Activated CD8-positive, alpha-beta T cell treated with anti-CD3 and anti-CD28 coated beads for 36 hours (primary cell): Measurements from ENCODE around the gene ZNF205. TPM values are rescaled to one million over a fixed set of nuclear protein-coding genes. Genes with fewer than 3 reads are reported as not detected.

Experiments used
- ATAC-seq: fragments of 200-7000 bp; cut with Tn5 transposase; one replicate; pipeline ENCODE4 v1.10.0; 2021; ENCODE audit warnings: mild to moderate bottlenecking, moderate library complexity
- CTCF ChIA-PET: fragments of 350-600 bp; sonication (Branson Sonifier 250); formaldehyde crosslinking; loops from one replicate; lab custom pipeline; 2021; ENCODE audit warnings: antibody characterized with exemption; lab: Charles Lee
- POLR2A ChIA-PET: fragments of 350-600 bp; sonication (Branson Sonifier 250); formaldehyde crosslinking; loops from one replicate; lab custom pipeline; 2021; ENCODE audit warnings: antibody characterized with exemption; lab: Charles Lee
- DNase-seq: peaks from one replicate; pipeline ENCODE4 v3.0.0-alpha.2; 2020
- H3K27ac Mint-ChIP-seq: one replicate; pipeline ENCODE4 v1.8.0; 2021; ENCODE audit warnings: mild to moderate bottlenecking, mixed read lengths
- H3K27me3 Mint-ChIP-seq: one replicate; pipeline ENCODE4 v1.8.0; 2021; ENCODE audit warnings: mixed read lengths
- H3K36me3 Mint-ChIP-seq: one replicate; pipeline ENCODE4 v1.8.0; 2021; ENCODE audit warnings: low read depth, mixed read lengths
- H3K4me1 Mint-ChIP-seq: one replicate; pipeline ENCODE4 v1.8.0; 2021; ENCODE audit warnings: low read depth, mixed read lengths
- H3K4me3 Mint-ChIP-seq: one replicate; pipeline ENCODE4 v1.8.0; 2021; ENCODE audit warnings: mild to moderate bottlenecking, moderate library complexity, mixed read lengths
- H3K9me3 Mint-ChIP-seq: one replicate; pipeline ENCODE4 v1.8.0; 2021; ENCODE audit warnings: mixed read lengths
- CTCF ChIP-seq: fragments of 200-600 bp; IDR thresholded peaks from one replicate; pipeline ENCODE4 v1.8.0; 2022; ENCODE audit warnings: antibody characterized with exemption, mild to moderate bottlenecking
- intact Hi-C: fragments of 100-400 bp; cut with micrococcal nuclease; formaldehyde crosslinking; loops from one replicate; pipeline ENCODE4 v1.10.0; 2022
- total RNA-seq, 2 experiments: library from RNA; stranded (reverse); gene quantifications; one replicate each; pipeline ENCODE4 v1.2.3, GENCODE V29; 2021

The ZNF205 gene
- total RNA-seq, 2 experiments from 2014 or later = not detected

- no peak for DNase-seq
Observed at GRCh38 chr16:3147757-3148104, 35.3 kb downstream of the ZNF205 start.

GRCh38 chr16:3148256-3149192 lies 36.1 kb downstream of the ZNF205 start:
- peaks cover 3% of the 10 kb centered on the region for H3K36me3 Mint-ChIP-seq
- POLR2A ChIA-PET = interaction anchor here (1.1 to 4.5 kb wide), 8 partner anchors 9 to 89 kb away, joined by 4 to 25 read pairs (median 6); partner anchors contain the start of gene ZNF213
- CTCF ChIA-PET = interaction anchor here (0.8 to 4.2 kb wide), 16 partner anchors 8 to 145 kb away, joined by 3 to 37 read pairs (median 5); partner anchors contain the start of gene ZNF213
- no peak for DNase-seq
- H3K4me3 Mint-ChIP-seq = peak overlapping the region; percentile 85
- ATAC-seq = no peak
- no peak overlapping the region for H3K27ac Mint-ChIP-seq
- H3K27me3 Mint-ChIP-seq = peaks cover 4% of the 10 kb centered on the region
- no peaks in the 10 kb centered on the region for H3K9me3 Mint-ChIP-seq
- no peak for TF ChIP-seq CTCF
- peaks cover 17% of the 10 kb centered on the region for H3K4me1 Mint-ChIP-seq
- intact Hi-C loops = no loop called here

More at GRCh38 chr16:3147757-3148104, 35.3 kb downstream of the ZNF205 start:
- Mint-ChIP-seq H3K27ac (no peak overlapping the region), H3K9me3 (no peaks in the 10 kb centered on the region), H3K4me3 (no peak overlapping the region), H3K4me1 (peaks cover 15% of the 10 kb centered on the region), H3K36me3 (peaks cover 3% of the 10 kb centered on the region), H3K27me3 (peaks cover 4% of the 10 kb centered on the region)
- CTCF ChIA-PET = interaction anchor here (0.9 to 4.2 kb wide), 10 partner anchors 8 to 120 kb away, joined by 3 to 37 read pairs (median 6); partner anchors contain the start of gene ZNF213
- POLR2A ChIA-PET = interaction anchor here (1.1 to 4.5 kb wide), 4 partner anchors 9 to 18 kb away, joined by 4 to 25 read pairs (median 5); partner anchors contain the start of gene ZNF213
- TF ChIP-seq CTCF = no peak
- intact Hi-C loops = no loop called here
- no peak for ATAC-seq

- CTCF ChIA-PET = interaction anchor here (0.7 to 4.2 kb wide), 13 partner anchors 8 to 145 kb away, joined by 3 to 37 read pairs (median 11); partner anchors contain the start of gene ZNF213
- H3K4me3 Mint-ChIP-seq = peak overlapping the region; percentile 85
- POLR2A ChIA-PET = interaction anchor here (0.6 to 4.5 kb wide), 10 partner anchors 10 to 115 kb away, joined by 3 to 25 read pairs (median 5); partner anchors contain the start of gene ZNF213
- DNase-seq (no peak), ATAC-seq (no peak)
- peaks cover 4% of the 10 kb centered on the region for H3K27me3 Mint-ChIP-seq
- H3K36me3 Mint-ChIP-seq = peaks cover 3% of the 10 kb centered on the region
- H3K27ac Mint-ChIP-seq = no peak overlapping the region
- intact Hi-C loops = no loop called here
- H3K4me1 Mint-ChIP-seq = peaks cover 17% of the 10 kb centered on the region
- H3K9me3 Mint-ChIP-seq = no peaks in the 10 kb centered on the region
- no peak for TF ChIP-seq CTCF
Observed at GRCh38 chr16:3149193-3149530, 36.8 kb downstream of the ZNF205 start.

- H3K9me3 Mint-ChIP-seq = peaks cover 2% of the 10 kb centered on the region
- intact Hi-C loops = loop anchor here (5.0 kb wide), 1 partner anchor 43 kb away; no protein-coding TSS in a partner anchor
- POLR2A ChIA-PET = interaction anchor here (0.6 to 4.5 kb wide), 19 partner anchors 10 to 351 kb away, joined by 3 to 25 read pairs (median 4); partner anchors contain the start of genes CLUAP1 and ZNF213
- CTCF ChIA-PET = interaction anchor here (0.7 to 4.2 kb wide), 16 partner anchors 9 to 146 kb away, joined by 3 to 37 read pairs (median 4); partner anchors contain the start of genes TNFRSF12A and ZNF213
- H3K36me3 Mint-ChIP-seq = peaks cover 3% of the 10 kb centered on the region
- peak overlapping the region; percentile 85 for H3K4me3 Mint-ChIP-seq
- ATAC-seq (peak; percentile 19), DNase-seq (peak; percentile 83)
- H3K27ac Mint-ChIP-seq = peak overlapping the region; percentile 86
- peak; percentile 66 for TF ChIP-seq CTCF
- H3K4me1 Mint-ChIP-seq = peaks cover 17% of the 10 kb centered on the region
- H3K27me3 Mint-ChIP-seq = peaks cover 4% of the 10 kb centered on the region
Observed at GRCh38 chr16:3149630-3150345, 37.4 kb downstream of the ZNF205 start.
